Measurements from ENCODE around the gene ZNF665.

DNA sequence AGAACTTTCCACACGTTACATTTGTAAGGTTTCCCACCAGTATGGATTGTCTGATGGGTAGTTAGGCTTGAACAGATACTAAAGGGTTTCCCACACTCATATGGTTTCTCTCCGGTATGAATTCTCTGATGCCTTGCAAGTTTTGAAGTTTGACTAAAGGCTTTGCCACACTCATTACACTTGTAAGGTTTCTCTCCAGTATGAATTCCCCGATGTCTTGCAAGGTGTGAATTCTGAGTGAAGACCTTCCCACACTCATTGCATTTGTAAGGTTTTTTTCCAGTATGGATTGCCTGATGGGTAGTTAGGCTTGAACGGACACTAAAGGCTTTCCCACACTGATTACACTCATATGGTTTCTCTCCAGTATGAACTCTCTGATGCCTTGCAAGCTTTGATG, 52.8 kb downstream of the ZNF665 start:
- TF ChIP-seq, protein P1, sequence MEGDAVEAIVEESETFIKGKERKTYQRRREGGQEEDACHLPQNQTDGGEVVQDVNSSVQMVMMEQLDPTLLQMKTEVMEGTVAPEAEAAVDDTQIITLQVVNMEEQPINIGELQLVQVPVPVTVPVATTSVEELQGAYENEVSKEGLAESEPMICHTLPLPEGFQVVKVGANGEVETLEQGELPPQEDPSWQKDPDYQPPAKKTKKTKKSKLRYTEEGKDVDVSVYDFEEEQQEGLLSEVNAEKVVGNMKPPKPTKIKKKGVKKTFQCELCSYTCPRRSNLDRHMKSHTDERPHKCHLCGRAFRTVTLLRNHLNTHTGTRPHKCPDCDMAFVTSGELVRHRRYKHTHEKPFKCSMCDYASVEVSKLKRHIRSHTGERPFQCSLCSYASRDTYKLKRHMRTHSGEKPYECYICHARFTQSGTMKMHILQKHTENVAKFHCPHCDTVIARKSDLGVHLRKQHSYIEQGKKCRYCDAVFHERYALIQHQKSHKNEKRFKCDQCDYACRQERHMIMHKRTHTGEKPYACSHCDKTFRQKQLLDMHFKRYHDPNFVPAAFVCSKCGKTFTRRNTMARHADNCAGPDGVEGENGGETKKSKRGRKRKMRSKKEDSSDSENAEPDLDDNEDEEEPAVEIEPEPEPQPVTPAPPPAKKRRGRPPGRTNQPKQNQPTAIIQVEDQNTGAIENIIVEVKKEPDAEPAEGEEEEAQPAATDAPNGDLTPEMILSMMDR (IDR thresholded peaks at IDR 0.05) = no peak
- TF ChIP-seq POLR2AphosphoS5 (IDR thresholded peaks at IDR 0.05) (no peak), POLR2A (IDR thresholded peaks at IDR 0.05) (no peak)
